OCI-LY3 (cell line): ENCODE data around the gene ZKSCAN3.

ENCODE experiments used
- H2AFZ ChIP-seq: fragments of 200-600, 300-600 bp; shearing (Covaris generic); 2 replicates; pipeline ENCODE4 v1.6.0; 2014; ENCODE audit warnings: antibody characterized with exemption, low read depth, low read length
- H3K27ac ChIP-seq: fragments of 200-600, 300-600 bp; sonication (generic); 2 replicates; pipeline ENCODE4 v1.5.1; 2014; ENCODE audit warnings: mild to moderate bottlenecking, low read length, moderate library complexity, mixed read lengths
- H3K27me3 ChIP-seq: fragments of 200-600, 300-600 bp; sonication (generic); 2 replicates; pipeline ENCODE4 v1.6.1; 2014; ENCODE audit warnings: low read depth, low read length, mixed read lengths
- H3K36me3 ChIP-seq: fragments of 200-600, 300-600 bp; sonication (generic); replicated peaks from 2 replicates; pipeline ENCODE3; 2014; ENCODE audit warnings: low read depth, low read length, mixed read lengths
- H3K4me1 ChIP-seq: fragments of 300-600, 200-600 bp; sonication (generic); 2 replicates; pipeline ENCODE4 v1.6.1; 2014; ENCODE audit warnings: low read length, mixed read lengths
- H3K4me2 ChIP-seq: fragments of 200-600, 300-600 bp; sonication (generic); 2 replicates; pipeline ENCODE4 v1.6.1; 2014; ENCODE audit warnings: low read length, mixed read lengths
- H3K4me3 ChIP-seq: fragments of 300-600, 200-600 bp; sonication (generic); 2 replicates; pipeline ENCODE4 v1.5.1; 2014; ENCODE audit warnings: antibody characterized with exemption, mild to moderate bottlenecking, low read length, moderate library complexity
- H3K79me2 ChIP-seq: fragments of 300-600, 200-600 bp; shearing (Covaris generic); 2 replicates; pipeline ENCODE4 v1.6.1; 2014; ENCODE audit warnings: mild to moderate bottlenecking, low read length, mixed read lengths
- H3K9ac ChIP-seq: fragments of 300-600, 200-600 bp; shearing (Covaris generic); 2 replicates; pipeline ENCODE4 v1.6.0; 2014; ENCODE audit warnings: mild to moderate bottlenecking, low read length, moderate library complexity
- H3K9me3 ChIP-seq: fragments of 200-600, 300-600 bp; shearing (Covaris generic); 2 replicates; pipeline ENCODE4 v1.6.1; 2014; ENCODE audit warnings: low read length, mixed read lengths; ENCODE audit not compliant: insufficient read depth
- H4K20me1 ChIP-seq: fragments of 200-600, 300-600 bp; sonication (generic); 2 replicates; pipeline ENCODE4 v1.6.1; 2016; ENCODE audit warnings: low read length, mixed read lengths; ENCODE audit not compliant: insufficient read depth
- EZH2phosphoT487 ChIP-seq: fragments of 200-600 bp; shearing (Covaris generic); IDR thresholded peaks from 2 replicates; pipeline ENCODE4 v1.6.1; 2018; ENCODE audit warnings: antibody characterized with exemption, mixed run types, low read depth
- TF ChIP-seq, protein P1 (sequence below): fragments of 200-600, 300-600 bp; sonication (generic); IDR thresholded peaks from 2 replicates; pipeline ENCODE4 v1.5.1; 2014; ENCODE audit warnings: antibody characterized with exemption, low read length, low read depth

Gene ZKSCAN3

DNA sequence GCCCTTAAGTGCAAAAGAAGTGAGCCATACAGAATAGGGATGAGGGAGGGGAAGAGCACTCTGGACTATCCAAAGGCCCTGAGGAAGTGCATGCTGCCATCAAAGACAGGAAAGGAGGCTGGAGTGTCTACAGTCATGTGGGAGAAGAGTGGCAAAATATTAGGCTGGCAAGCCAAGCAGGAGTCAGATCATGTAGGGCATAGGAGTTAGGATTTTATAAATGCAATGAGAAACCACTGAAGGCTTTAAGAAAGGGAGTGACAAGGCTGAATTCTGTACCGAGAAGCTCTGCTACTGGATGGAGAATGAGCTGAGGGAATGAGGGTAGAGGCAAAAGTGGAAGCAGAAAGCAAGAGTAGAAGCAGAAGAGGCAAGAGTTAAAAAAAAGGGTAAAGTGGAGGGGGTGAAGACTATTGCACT, 16.1 kb upstream of the ZKSCAN3 start:
- Histone ChIP-seq H3K27ac (no peak overlapping the region), H3K4me3 (no peak overlapping the region), H3K9ac (no peak overlapping the region), H2AFZ (no peak overlapping the region), H3K4me2 (no peak overlapping the region), H3K27me3 (no peaks in the 10 kb centered on the region), H3K9me3 (no peaks in the 10 kb centered on the region), H4K20me1 (no peaks in the 10 kb centered on the region), H3K36me3 (no peaks in the 10 kb centered on the region), H3K79me2 (no peaks in the 10 kb centered on the region), H3K4me1 (peaks cover 6% of the 10 kb centered on the region)
- no peak for TF ChIP-seq EZH2phosphoT487
- TF ChIP-seq, protein P1, sequence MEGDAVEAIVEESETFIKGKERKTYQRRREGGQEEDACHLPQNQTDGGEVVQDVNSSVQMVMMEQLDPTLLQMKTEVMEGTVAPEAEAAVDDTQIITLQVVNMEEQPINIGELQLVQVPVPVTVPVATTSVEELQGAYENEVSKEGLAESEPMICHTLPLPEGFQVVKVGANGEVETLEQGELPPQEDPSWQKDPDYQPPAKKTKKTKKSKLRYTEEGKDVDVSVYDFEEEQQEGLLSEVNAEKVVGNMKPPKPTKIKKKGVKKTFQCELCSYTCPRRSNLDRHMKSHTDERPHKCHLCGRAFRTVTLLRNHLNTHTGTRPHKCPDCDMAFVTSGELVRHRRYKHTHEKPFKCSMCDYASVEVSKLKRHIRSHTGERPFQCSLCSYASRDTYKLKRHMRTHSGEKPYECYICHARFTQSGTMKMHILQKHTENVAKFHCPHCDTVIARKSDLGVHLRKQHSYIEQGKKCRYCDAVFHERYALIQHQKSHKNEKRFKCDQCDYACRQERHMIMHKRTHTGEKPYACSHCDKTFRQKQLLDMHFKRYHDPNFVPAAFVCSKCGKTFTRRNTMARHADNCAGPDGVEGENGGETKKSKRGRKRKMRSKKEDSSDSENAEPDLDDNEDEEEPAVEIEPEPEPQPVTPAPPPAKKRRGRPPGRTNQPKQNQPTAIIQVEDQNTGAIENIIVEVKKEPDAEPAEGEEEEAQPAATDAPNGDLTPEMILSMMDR = no peak

DNA sequence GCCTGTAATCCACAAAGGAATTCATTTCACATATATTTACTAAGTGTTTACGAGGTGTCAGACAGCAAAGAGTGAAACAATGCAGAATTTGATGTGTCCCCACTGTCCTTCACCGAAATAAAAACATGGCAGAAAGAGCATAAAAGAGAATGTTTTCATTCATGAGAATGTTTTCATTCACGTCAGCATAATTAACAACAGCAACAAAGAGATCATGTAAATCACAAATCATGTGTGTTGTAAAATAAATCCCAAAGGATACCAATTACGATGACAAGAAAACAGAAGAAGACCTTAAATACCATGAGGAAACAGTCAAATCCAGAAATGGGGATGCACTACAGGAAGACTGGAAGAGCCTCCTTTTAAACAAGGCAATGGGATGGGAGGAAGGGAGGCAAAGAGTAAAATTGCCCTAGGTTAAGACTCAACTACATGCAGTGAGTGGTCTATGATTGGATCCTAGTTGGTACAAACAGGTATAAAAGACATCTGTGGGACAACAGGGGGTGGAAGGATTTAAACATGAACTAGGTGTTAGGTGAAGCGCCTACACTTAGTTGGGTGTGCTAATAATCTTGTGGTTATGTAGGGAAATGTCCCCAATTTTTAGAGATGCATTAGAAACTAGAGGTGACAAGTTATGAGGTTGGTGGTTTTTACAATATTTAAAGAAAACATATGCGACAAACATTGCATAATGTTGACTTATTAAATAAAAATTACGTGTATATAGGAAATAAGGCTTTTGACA, 15.3 kb upstream of the ZKSCAN3 start:
- peak overlapping the region; percentile 68 for H3K4me2 ChIP-seq
- no peaks in the 10 kb centered on the region for H4K20me1 ChIP-seq
- H3K27ac ChIP-seq = no peak overlapping the region
- peak overlapping the region; percentile 91; the same call in 1 of the 2 replicates for H3K4me3 ChIP-seq
- TF ChIP-seq, protein P1 = no peak
- no peak for TF ChIP-seq EZH2phosphoT487
- H3K4me1 ChIP-seq = peaks cover 6% of the 10 kb centered on the region
- H2AFZ ChIP-seq = no peak overlapping the region
- H3K79me2 ChIP-seq = no peaks in the 10 kb centered on the region
- no peak overlapping the region for H3K9ac ChIP-seq
- H3K9me3 ChIP-seq = no peaks in the 10 kb centered on the region
- no peaks in the 10 kb centered on the region for H3K27me3 ChIP-seq
- H3K36me3 ChIP-seq = no peaks in the 10 kb centered on the region

- Histone ChIP-seq H4K20me1 (no peaks in the 10 kb centered on the region), H3K27ac (peak overlapping the region; percentile 82; the same call in 1 of the 2 replicates), H3K27me3 (no peaks in the 10 kb centered on the region), H3K79me2 (no peaks in the 10 kb centered on the region), H3K4me3 (peak overlapping the region; percentile 91), H3K4me1 (peaks cover 6% of the 10 kb centered on the region), H3K9me3 (no peaks in the 10 kb centered on the region), H2AFZ (peak overlapping the region; percentile 82; the same call in 1 of the 2 replicates), H3K4me2 (peak overlapping the region; percentile 68), H3K9ac (peak overlapping the region; percentile 93; the same call in 1 of the 2 replicates), H3K36me3 (no peaks in the 10 kb centered on the region)
- TF ChIP-seq, protein P1 = no peak
- no peak for TF ChIP-seq EZH2phosphoT487
These were observed 14.6 kb upstream of the ZKSCAN3 start for GRCh38 chr6:28335040-28335563.

DNA sequence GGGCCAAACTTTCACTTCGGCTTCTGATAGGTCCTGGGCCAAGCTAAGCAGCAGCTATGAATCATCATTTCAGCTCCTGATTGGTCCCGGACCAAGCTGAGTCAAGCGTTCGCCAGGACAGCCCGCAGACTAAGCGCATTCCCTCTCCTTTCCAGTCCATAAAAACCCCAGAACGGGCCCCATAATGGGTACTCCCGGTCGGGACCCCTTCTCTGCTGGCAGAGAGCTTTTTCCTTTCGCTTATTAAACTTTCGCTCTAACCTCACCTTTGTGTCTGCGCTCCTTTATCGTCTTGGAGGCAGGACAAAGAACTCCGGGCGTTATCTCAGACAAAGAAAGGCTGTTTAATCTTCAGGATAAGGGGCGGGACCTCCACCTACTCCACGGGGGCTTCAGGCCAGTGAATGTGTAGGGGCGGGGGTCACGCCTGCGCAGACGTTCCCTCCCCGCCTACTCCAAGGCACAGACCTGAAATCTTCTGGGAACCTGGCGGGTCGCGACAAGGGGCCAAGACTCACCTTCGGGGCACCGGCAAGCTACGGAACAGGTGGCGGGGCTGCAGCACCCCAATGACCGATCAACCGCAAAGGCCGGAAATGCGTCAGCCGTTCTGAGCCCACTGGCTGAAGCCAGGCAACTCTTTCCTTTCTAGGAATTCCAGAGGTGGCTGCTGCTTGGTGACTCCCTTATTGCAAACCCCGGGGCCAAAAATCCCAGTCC, 14.0 kb upstream of the ZKSCAN3 start, which contains the start of gene ZSCAN31:
Gene ZSCAN31, minus strand, starts transcription at position 585 of the 720 bp plus-strand sequence. CDS start 6,465 bp downstream, outside the sequence.
- Histone ChIP-seq H3K9ac (peak within 1 kb of the TSS; percentile 93), H3K4me2 (peak within 1 kb of the TSS; percentile 68), H3K27me3 (no peaks in the 10 kb centered on the region), H3K4me1 (peaks cover 6% of the 10 kb centered on the region), H3K9me3 (no peaks in the 10 kb centered on the region), H3K36me3 (no peaks in the 10 kb centered on the region), H3K79me2 (no peaks in the 10 kb centered on the region), H3K4me3 (peak within 1 kb of the TSS; percentile 91), H3K27ac (peak within 1 kb of the TSS; percentile 82), H2AFZ (peak within 1 kb of the TSS; percentile 92), H4K20me1 (no peaks in the 10 kb centered on the region)
- TF ChIP-seq EZH2phosphoT487 = no peak
- TF ChIP-seq, protein P1 = no peak
